Uterus (tissue), 4 donors: Measurements from ENCODE around the gene MID1. TPM values are rescaled to one million over a fixed set of nuclear protein-coding genes. Genes with fewer than 3 reads are reported as not detected.

ENCODE experiments used
- DNase-seq, 2 donors: peaks; one replicate each; pipeline ENCODE4 v3.0.0-alpha.2; 2019 to 2020
- H3K27ac ChIP-seq, 2 donors: fragments of 200-600 bp; sonication (generic); 1 replicate in 1 of 2; 2 replicates in 1 of 2; pipeline ENCODE4 v1.5.1; 2016 to 2018
- H3K27me3 ChIP-seq, 2 donors: fragments of 200-600 bp; sonication (generic); one replicate each; pipeline ENCODE4 v1.5.1; 2018 to 2019; ENCODE audit warnings: control low read depth in 1 of 2
- H3K36me3 ChIP-seq, 2 donors: fragments of 200-600 bp; sonication (generic); one replicate each; pipeline ENCODE4 v1.5.1; 2019; ENCODE audit warnings: control low read depth in 1 of 2
- H3K4me1 ChIP-seq, 2 donors: fragments of 200-600 bp; sonication (generic); one replicate each; pipeline ENCODE4 v1.5.1; 2018 to 2019; ENCODE audit warnings: control low read depth in 1 of 2
- H3K4me3 ChIP-seq, 2 donors: fragments of 200-600 bp; sonication (generic); 1 replicate in 1 of 2; 2 replicates in 1 of 2; pipeline ENCODE4 v1.5.1; 2018 to 2019; ENCODE audit warnings: mild to moderate bottlenecking in 1 of 2
- H3K9me3 ChIP-seq, 2 donors: fragments of 200-600 bp; sonication (generic); one replicate each; pipeline ENCODE4 v1.5.1; 2019; ENCODE audit warnings: control low read depth in 1 of 2
- POLR2A ChIP-seq, 2 donors: fragments of 450-650 bp; IDR thresholded peaks; one replicate each; pipeline ENCODE4 v1.6.1; 2016; ENCODE audit warnings: antibody characterized with exemption in 2 of 2, mild to moderate bottlenecking in 1 of 2, moderate library complexity in 1 of 2
- intact Hi-C: fragments of 100-400 bp; cut with DNase I; formaldehyde crosslinking; loops from one replicate; pipeline ENCODE4 v1.15.1; 2023; ENCODE audit warnings: low total_unique reads
- total RNA-seq, 4 donors: library from RNA; depleted of rRNA in 3 of 4; stranded (reverse); fragments of >200 nt in 3 of 4; gene quantifications; one replicate each; pipeline versions ENCODE4 v1.1.0 to v1.2.4, GENCODE V29; 2014 to 2023
- TF ChIP-seq, protein P1 (sequence below), 4 experiments: fragments of 200-600 bp in 2 of 4; fragments of 450-650 bp in 2 of 4; sonication (generic) in 2 of 4; IDR thresholded peaks; one replicate each; pipeline ENCODE4 v1.5.1; 2016 to 2019; ENCODE audit warnings: antibody characterized with exemption in 4 of 4, mild to moderate bottlenecking in 2 of 4, moderate library complexity in 1 of 4
- donor health status: DM: yes; HTN: yes; CAD: no.

The MID1 gene
- total RNA-seq, 4 donors from 2014 or later: 9.1 to 29.2 (median 18.8) TPM

DNA sequence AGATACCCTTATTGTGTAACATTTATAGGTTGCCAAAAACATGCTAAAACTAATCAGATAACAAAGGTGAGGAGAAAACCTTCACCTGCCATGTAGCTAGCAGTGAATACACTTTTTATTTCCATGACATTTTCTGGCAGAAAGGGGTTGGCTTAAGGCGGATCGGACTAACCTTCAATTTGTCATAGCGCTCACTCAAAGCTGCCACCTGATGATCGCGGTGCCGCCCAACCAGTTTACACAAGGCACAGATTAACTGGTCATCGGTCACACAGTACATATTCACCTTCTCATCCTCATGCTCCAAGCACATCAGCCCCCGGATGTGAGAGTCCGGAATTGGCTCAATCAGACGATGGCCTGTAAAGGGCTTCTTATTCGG is 53.7 kb downstream of the MID1 start:
- Histone ChIP-seq H3K4me1 (no peaks in the 10 kb centered on the region), H3K4me3 (no peak overlapping the region), H3K27me3 (no peaks in the 10 kb centered on the region), H3K9me3 (peaks cover 0 to 3% of the 10 kb centered on the region in 2 donors), H3K36me3 (no peaks in the 10 kb centered on the region), H3K27ac (no peak overlapping the region)
- intact Hi-C loops: no loop called here
- DNase-seq: no peak
- TF ChIP-seq, protein P1, sequence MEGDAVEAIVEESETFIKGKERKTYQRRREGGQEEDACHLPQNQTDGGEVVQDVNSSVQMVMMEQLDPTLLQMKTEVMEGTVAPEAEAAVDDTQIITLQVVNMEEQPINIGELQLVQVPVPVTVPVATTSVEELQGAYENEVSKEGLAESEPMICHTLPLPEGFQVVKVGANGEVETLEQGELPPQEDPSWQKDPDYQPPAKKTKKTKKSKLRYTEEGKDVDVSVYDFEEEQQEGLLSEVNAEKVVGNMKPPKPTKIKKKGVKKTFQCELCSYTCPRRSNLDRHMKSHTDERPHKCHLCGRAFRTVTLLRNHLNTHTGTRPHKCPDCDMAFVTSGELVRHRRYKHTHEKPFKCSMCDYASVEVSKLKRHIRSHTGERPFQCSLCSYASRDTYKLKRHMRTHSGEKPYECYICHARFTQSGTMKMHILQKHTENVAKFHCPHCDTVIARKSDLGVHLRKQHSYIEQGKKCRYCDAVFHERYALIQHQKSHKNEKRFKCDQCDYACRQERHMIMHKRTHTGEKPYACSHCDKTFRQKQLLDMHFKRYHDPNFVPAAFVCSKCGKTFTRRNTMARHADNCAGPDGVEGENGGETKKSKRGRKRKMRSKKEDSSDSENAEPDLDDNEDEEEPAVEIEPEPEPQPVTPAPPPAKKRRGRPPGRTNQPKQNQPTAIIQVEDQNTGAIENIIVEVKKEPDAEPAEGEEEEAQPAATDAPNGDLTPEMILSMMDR (IDR thresholded peaks at IDR 0.05): no peak
- TF ChIP-seq POLR2A (IDR thresholded peaks at IDR 0.05): no peak

DNA sequence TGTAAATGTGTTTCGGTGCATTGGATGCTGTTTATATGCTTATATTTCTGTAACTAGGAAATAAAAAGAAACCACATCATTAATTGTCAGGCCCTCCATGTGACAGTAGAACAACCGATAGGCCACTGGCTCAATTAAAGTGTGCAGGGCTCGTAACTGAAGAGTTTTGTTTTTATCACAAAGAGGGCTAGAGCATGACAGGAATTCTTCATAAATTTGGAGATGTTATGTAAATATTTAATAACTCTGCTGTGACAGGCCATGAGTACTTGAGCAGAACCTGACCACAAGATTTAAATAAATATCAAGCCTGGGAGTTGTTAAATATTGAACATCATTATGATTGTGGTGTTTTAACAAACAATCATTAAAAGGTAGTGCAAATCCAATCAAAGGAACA is 55.9 kb downstream of the MID1 start:
- Histone ChIP-seq H3K27me3 (no peaks in the 10 kb centered on the region), H3K27ac (no peak overlapping the region), H3K4me3 (no peak overlapping the region), H3K4me1 (no peaks in the 10 kb centered on the region), H3K9me3 (peaks cover 0 to 3% of the 10 kb centered on the region in 2 donors), H3K36me3 (no peaks in the 10 kb centered on the region)
- no peak for DNase-seq
- intact Hi-C loops: no loop called here
- no peak for TF ChIP-seq POLR2A (IDR thresholded peaks at IDR 0.05)
- TF ChIP-seq, protein P1 (IDR thresholded peaks at IDR 0.05): no peak

DNA sequence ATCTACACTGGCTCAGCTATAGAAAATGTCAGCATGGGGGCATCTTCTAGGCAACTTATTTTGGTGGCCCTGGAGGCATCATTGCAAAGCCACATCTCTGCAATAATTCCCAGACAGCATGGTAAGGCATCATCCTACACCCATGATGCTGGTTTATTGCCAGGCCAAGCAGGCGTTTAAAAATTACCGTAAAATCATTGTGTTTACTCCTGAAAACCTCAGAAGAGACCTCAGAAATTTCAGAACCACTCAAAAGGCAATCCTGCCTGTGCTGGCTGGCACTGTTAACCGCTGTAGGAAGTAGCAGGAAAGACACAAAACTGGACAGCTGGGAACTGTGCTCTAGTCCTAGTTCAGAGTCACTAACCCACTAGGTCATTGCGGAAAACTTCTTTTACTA is 63.2 kb downstream of the MID1 start:
- H3K27ac ChIP-seq: no peak overlapping the region
- no peak overlapping the region for H3K4me3 ChIP-seq
- no peaks in the 10 kb centered on the region for H3K27me3 ChIP-seq
- no peak for DNase-seq
- no peaks in the 10 kb centered on the region for H3K36me3 ChIP-seq
- intact Hi-C loops: no loop called here
- TF ChIP-seq, protein P1 (IDR thresholded peaks at IDR 0.05): no peak
- TF ChIP-seq POLR2A (IDR thresholded peaks at IDR 0.05): no peak
- no peaks in the 10 kb centered on the region for H3K4me1 ChIP-seq
- no peaks in the 10 kb centered on the region for H3K9me3 ChIP-seq

DNA sequence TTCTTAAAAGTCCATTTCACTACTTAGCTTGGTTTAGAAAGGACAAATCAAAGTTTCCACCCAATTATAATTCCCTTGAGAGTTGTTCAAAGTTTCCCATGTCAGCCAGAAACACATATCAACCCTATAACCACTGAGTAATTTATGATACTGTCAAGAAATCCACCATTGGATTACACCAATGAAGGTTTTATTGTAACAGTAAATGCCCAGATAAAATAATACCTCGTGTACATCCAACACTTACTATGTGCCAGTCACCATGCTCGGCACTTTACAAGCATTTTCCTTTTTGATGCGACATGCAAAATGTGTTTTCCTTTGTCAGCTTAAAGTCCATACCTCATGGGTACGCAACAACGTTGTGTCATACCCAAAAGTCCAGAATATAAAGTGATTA is 64.0 kb downstream of the MID1 start:
- H3K36me3 ChIP-seq: no peaks in the 10 kb centered on the region
- TF ChIP-seq, protein P1 (IDR thresholded peaks at IDR 0.05): no peak
- TF ChIP-seq POLR2A (IDR thresholded peaks at IDR 0.05): no peak
- no peaks in the 10 kb centered on the region for H3K4me1 ChIP-seq
- H3K27ac ChIP-seq: no peak overlapping the region
- H3K27me3 ChIP-seq: no peaks in the 10 kb centered on the region
- no peak for DNase-seq
- intact Hi-C loops: no loop called here
- H3K4me3 ChIP-seq: no peak overlapping the region
- no peaks in the 10 kb centered on the region for H3K9me3 ChIP-seq

DNA sequence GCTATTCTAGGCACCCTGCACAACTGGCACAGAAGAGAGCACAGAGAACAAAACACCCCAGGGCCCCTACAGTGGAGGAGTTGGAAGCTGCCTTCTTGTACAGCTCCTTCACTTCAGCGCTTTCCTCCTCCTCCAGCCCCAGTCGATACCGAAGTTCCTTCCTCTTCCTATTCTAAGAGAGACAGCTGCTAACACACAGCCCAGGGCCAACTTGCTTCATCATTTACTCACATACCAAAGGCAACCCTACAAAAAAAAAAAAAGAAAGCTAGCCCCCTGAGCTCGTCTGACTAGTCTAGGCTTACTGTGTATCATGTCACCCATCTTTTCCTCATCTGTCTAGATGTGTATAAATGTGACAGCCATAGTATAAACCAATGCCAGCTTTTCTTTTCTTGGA is 64.5 kb downstream of the MID1 start:
- DNase-seq: no peak
- no peak for TF ChIP-seq POLR2A (IDR thresholded peaks at IDR 0.05)
- TF ChIP-seq, protein P1 (IDR thresholded peaks at IDR 0.05): no peak
- no peaks in the 10 kb centered on the region for H3K9me3 ChIP-seq
- no peaks in the 10 kb centered on the region for H3K4me1 ChIP-seq
- H3K36me3 ChIP-seq: no peaks in the 10 kb centered on the region
- no peak overlapping the region for H3K4me3 ChIP-seq
- intact Hi-C loops: no loop called here
- no peak overlapping the region for H3K27ac ChIP-seq
- H3K27me3 ChIP-seq: no peaks in the 10 kb centered on the region
